Calu3 (cell line): ENCODE results near the gene PLA2G2C. TPM values are rescaled to one million over a fixed set of nuclear protein-coding genes. Genes with fewer than 3 reads are reported as not detected.

Source experiments
- BruUV-seq: library from RNA; stranded (reverse); fragments of 400-500 nt; replicated peaks from 2 replicates; lab custom pipeline; 2021; lab: Mats Ljungman, UMichigan
- CTCF ChIA-PET: fragments of 300-600 bp; sonication (Branson Sonifier 250); formaldehyde crosslinking; loops from one replicate; lab custom pipeline; 2022; ENCODE audit warnings: antibody characterized with exemption; lab: Charles Lee
- DNase-seq: peaks from one replicate; pipeline ENCODE4 v3.0.0; 2022
- H3K27ac Mint-ChIP-seq: one replicate; pipeline ENCODE4 v1.8.0; 2022; ENCODE audit warnings: mixed read lengths; ENCODE audit not compliant: unreplicated experiment
- H3K27me3 Mint-ChIP-seq: one replicate; pipeline ENCODE4 v1.8.0; 2022; ENCODE audit warnings: mixed read lengths; ENCODE audit not compliant: unreplicated experiment
- H3K36me3 Mint-ChIP-seq: one replicate; pipeline ENCODE4 v1.8.0; 2022; ENCODE audit warnings: mild to moderate bottlenecking, moderate library complexity, mixed read lengths; ENCODE audit not compliant: insufficient read depth, unreplicated experiment
- H3K4me1 Mint-ChIP-seq: one replicate; pipeline ENCODE4 v1.8.0; 2022; ENCODE audit warnings: mild to moderate bottlenecking, low read depth, mixed read lengths; ENCODE audit not compliant: unreplicated experiment
- H3K4me3 Mint-ChIP-seq: one replicate; pipeline ENCODE4 v1.8.0; 2022; ENCODE audit warnings: mild to moderate bottlenecking, low read depth, moderate library complexity, mixed read lengths; ENCODE audit not compliant: unreplicated experiment
- H3K9me3 Mint-ChIP-seq: one replicate; pipeline ENCODE4 v1.8.0; 2022; ENCODE audit warnings: low read depth, mixed read lengths; ENCODE audit not compliant: unreplicated experiment
- intact Hi-C: fragments of 100-400 bp; cut with micrococcal nuclease; formaldehyde crosslinking; loops from one replicate; pipeline ENCODE4 v1.10.0; 2022; ENCODE audit not compliant: unreplicated experiment
- total RNA-seq: library from RNA; stranded (reverse); gene quantifications from 2 replicates; pipeline ENCODE4 v1.2.3, GENCODE V29; 2022
- TF ChIP-seq, protein P1 (sequence below): fragments of 200-600 bp; IDR thresholded peaks from one replicate; pipeline ENCODE4 v1.8.0; 2022; ENCODE audit warnings: antibody characterized with exemption; ENCODE audit not compliant: unreplicated experiment

The PLA2G2C gene
- total RNA-seq, 1 experiment from 2014 or later, result not detected

DNA sequence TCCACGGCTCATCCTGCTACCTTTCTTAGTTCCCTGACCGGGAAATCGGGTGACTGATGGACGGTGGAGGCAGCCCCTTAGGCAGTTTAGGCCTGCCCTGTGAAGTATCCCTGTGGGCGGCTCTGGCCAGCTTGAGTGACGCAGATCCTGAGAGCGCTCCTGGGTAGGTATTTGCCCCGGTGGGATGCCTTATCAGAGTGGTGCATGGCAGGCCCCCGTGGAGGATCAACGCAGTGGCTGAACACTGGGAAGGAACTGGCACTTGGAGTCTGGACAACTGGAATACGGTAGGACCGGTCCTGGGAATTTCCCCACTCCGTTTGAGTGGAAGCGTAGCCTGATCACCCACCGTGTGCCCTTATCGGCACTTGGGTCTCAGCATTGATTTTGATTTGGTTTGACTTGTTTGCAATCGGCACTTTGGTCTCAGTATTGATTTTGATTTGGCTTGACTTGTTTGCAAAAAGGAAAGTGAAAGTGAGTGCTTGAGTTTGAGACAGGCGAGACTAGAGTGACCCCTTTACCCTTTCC is 32.0 kb downstream of the PLA2G2C start:
- BruUV-seq, result TSS peak; percentile 69
- Mint-ChIP-seq H3K36me3 (peaks cover 18% of the 10 kb centered on the region), H3K9me3 (peaks cover 3% of the 10 kb centered on the region), H3K27me3 (no peaks in the 10 kb centered on the region), H3K27ac (peak overlapping the region; percentile 90), H3K4me1 (peaks cover 15% of the 10 kb centered on the region), H3K4me3 (peak overlapping the region; percentile 67)
- intact Hi-C loops, result loop anchor here (5.0 kb wide), 1 partner anchor 237 kb away; no protein-coding TSS in a partner anchor
- TF ChIP-seq, protein P1, sequence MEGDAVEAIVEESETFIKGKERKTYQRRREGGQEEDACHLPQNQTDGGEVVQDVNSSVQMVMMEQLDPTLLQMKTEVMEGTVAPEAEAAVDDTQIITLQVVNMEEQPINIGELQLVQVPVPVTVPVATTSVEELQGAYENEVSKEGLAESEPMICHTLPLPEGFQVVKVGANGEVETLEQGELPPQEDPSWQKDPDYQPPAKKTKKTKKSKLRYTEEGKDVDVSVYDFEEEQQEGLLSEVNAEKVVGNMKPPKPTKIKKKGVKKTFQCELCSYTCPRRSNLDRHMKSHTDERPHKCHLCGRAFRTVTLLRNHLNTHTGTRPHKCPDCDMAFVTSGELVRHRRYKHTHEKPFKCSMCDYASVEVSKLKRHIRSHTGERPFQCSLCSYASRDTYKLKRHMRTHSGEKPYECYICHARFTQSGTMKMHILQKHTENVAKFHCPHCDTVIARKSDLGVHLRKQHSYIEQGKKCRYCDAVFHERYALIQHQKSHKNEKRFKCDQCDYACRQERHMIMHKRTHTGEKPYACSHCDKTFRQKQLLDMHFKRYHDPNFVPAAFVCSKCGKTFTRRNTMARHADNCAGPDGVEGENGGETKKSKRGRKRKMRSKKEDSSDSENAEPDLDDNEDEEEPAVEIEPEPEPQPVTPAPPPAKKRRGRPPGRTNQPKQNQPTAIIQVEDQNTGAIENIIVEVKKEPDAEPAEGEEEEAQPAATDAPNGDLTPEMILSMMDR, result no peak
- CTCF ChIA-PET, result interaction anchor here (1.6 to 2.7 kb wide), 2 partner anchors 12 to 52 kb away, joined by 3 to 16 read pairs; no protein-coding TSS in a partner anchor
- peak; percentile 25 for DNase-seq

DNA sequence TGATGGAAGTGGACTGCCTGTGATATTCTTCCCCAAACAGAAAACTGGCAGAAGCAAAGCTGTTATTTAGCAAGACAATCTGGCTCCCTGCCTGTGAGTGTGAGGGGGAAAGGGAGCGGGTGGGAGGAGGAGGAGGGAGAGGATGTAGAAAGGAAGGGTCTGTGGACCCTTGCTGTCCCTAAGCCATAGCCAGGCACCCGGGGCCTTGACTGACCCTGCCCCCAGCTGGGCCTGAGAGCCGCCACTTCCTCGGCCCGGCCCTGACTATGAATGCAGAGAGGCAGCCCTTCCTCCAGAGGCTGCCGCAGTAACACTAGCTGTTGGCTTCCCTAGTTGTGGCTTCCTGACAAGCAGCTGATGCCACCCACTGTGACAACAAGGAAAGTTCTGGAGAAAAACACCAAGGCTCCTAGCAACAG is 33.3 kb downstream of the PLA2G2C start:
- no peaks in the 10 kb centered on the region for H3K27me3 Mint-ChIP-seq
- peaks cover 3% of the 10 kb centered on the region for H3K9me3 Mint-ChIP-seq
- H3K4me3 Mint-ChIP-seq, result no peak overlapping the region
- H3K36me3 Mint-ChIP-seq, result peaks cover 18% of the 10 kb centered on the region
- CTCF ChIA-PET, result interaction anchor here (0.6 to 2.7 kb wide), 6 partner anchors 25 to 306 kb away, joined by 3 to 16 read pairs (median 6); no protein-coding TSS in a partner anchor
- no peak for DNase-seq
- no TSS peak for BruUV-seq
- H3K27ac Mint-ChIP-seq, result peak overlapping the region; percentile 90
- peaks cover 15% of the 10 kb centered on the region for H3K4me1 Mint-ChIP-seq
- intact Hi-C loops, result loop anchor here (1.0 to 5.0 kb wide), 2 partner anchors 52 to 236 kb away; no protein-coding TSS in a partner anchor
- TF ChIP-seq, protein P1, result no peak

DNA sequence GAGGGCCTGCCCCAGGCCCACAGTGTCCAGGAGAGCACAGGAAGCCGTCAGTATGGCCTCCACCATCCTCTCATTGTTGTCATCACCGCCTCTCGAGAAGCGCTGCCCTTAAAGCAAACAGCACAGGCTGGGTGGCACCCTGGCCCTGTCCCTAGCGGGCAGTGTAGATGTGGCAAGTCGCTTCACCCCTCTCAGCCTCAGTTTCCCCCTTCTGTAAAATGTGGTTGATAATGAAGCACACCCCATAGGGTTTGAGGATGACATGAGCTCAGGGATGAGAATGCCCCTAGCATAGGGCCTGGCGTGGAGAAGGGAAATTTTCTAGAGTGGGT is 33.8 kb downstream of the PLA2G2C start:
- no peak for DNase-seq
- peaks cover 18% of the 10 kb centered on the region for H3K36me3 Mint-ChIP-seq
- H3K9me3 Mint-ChIP-seq, result peaks cover 3% of the 10 kb centered on the region
- BruUV-seq, result no TSS peak
- no peaks in the 10 kb centered on the region for H3K27me3 Mint-ChIP-seq
- CTCF ChIA-PET, result interaction anchor here (1.0 to 2.7 kb wide), 4 partner anchors 28 to 233 kb away, joined by 3 to 16 read pairs (median 7); no protein-coding TSS in a partner anchor
- peak overlapping the region; percentile 90 for H3K27ac Mint-ChIP-seq
- peaks cover 15% of the 10 kb centered on the region for H3K4me1 Mint-ChIP-seq
- intact Hi-C loops, result loop anchor here (1.0 to 5.0 kb wide), 2 partner anchors 51 to 235 kb away; no protein-coding TSS in a partner anchor
- peak overlapping the region; percentile 64 for H3K4me3 Mint-ChIP-seq
- TF ChIP-seq, protein P1, result no peak

DNA sequence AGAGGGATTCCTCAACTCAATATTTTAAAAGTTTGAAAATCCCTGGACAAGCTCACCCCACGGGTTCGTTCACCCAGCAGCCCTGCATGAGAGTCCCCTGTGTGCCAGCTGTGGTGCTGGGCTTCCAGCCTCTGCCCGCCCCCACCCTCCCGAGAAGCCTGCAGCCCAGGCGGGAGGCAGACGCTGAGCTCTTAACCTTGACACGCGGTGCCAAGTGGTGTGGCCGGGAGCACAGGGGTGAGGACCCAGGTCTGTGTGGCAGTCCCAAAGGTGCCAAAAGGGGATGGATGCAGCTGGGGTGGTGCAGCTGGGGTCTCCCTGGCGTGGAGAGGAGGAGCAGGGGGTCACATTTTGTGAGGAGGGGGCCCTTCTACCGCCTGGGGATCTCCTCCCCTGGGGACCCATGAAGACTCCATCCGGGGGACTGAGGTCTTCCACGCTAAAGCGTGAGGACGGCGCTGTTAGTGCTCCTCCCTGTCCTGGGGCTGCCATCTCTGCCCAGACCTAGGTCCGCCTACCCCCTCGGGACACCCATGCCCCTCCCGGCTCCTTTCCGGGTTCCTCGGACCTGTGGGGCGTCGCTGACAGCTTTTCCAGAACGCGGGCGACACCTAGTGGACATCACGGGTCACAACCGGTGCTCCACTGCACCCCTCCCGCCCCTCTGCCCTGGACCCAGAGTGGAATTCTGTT is 34.3 kb downstream of the PLA2G2C start:
- Mint-ChIP-seq H3K9me3 (peaks cover 3% of the 10 kb centered on the region), H3K27me3 (no peaks in the 10 kb centered on the region), H3K27ac (peak overlapping the region; percentile 90), H3K4me3 (peak overlapping the region; percentile 64), H3K36me3 (peaks cover 18% of the 10 kb centered on the region), H3K4me1 (peaks cover 15% of the 10 kb centered on the region)
- no TSS peak for BruUV-seq
- DNase-seq, result peak; percentile 84
- intact Hi-C loops, result loop anchor here (1.0 to 5.0 kb wide), 2 partner anchors 51 to 235 kb away; no protein-coding TSS in a partner anchor
- CTCF ChIA-PET, result interaction anchor here (0.6 to 2.7 kb wide), 6 partner anchors 19 to 177 kb away, joined by 3 to 16 read pairs (median 4); no protein-coding TSS in a partner anchor
- TF ChIP-seq, protein P1, result peak; percentile 84
